OCI-LY1 (cell line): ENCODE results near the gene GRM3.
"Not testable (repeated sequence)": the region's sequence is repeated elsewhere in the genome, so short reads cannot be mapped to it uniquely, and the experiment has no call there.

Experiments used
- H2AFZ ChIP-seq: fragments of 200-600 bp; sonication (generic), shearing (Covaris generic); 2 replicates; pipeline ENCODE4 v1.6.0; 2014; ENCODE audit warnings: antibody characterized with exemption, mild to moderate bottlenecking, low read length
- H3F3A ChIP-seq: fragments of 200-600 bp; sonication (generic), shearing (Covaris generic); 2 replicates; pipeline ENCODE4 v1.6.0; 2014; ENCODE audit warnings: mild to moderate bottlenecking, antibody characterized with exemption, low read length, moderate library complexity; ENCODE audit not compliant: insufficient read depth
- H3K27ac ChIP-seq: fragments of 200-600 bp; sonication (generic); 2 replicates; pipeline ENCODE4 v1.5.1; 2014; ENCODE audit warnings: low read length, mixed run types, mild to moderate bottlenecking, low read depth; ENCODE audit not compliant: poor library complexity, severe bottlenecking
- H3K27me3 ChIP-seq: fragments of 200-600 bp; sonication (generic); 2 replicates; pipeline ENCODE4 v1.6.0; 2014; ENCODE audit warnings: antibody characterized with exemption, mild to moderate bottlenecking, low read length, moderate library complexity; ENCODE audit not compliant: insufficient read depth
- H3K36me3 ChIP-seq: fragments of 200-600 bp; sonication (generic); 2 replicates; pipeline ENCODE4 v1.6.1; 2014; ENCODE audit warnings: mild to moderate bottlenecking, antibody characterized with exemption, low read length, moderate library complexity, mixed read lengths; ENCODE audit not compliant: insufficient read depth
- H3K4me1 ChIP-seq: fragments of 200-600 bp; sonication (generic); 2 replicates; pipeline ENCODE4 v1.5.1; 2014; ENCODE audit warnings: mild to moderate bottlenecking, low read length, moderate library complexity; ENCODE audit not compliant: insufficient read depth, severe bottlenecking
- H3K4me2 ChIP-seq: fragments of 200-600 bp; sonication (generic), shearing (Covaris generic); 2 replicates; pipeline ENCODE4 v1.6.1; 2014; ENCODE audit warnings: low read length
- H3K4me3 ChIP-seq: fragments of 200-600 bp; sonication (generic); 2 replicates; pipeline ENCODE4 v1.5.1; 2014; ENCODE audit warnings: low read length, low read depth, mild to moderate bottlenecking, mixed read lengths; ENCODE audit not compliant: poor library complexity, severe bottlenecking
- H3K79me2 ChIP-seq: fragments of 200-600 bp; shearing (Covaris generic); 2 replicates; pipeline ENCODE4 v1.6.1; 2016; ENCODE audit warnings: mixed run types, low read length, mixed read lengths; ENCODE audit not compliant: insufficient read depth
- H3K9ac ChIP-seq: fragments of 200-600 bp; sonication (generic), shearing (Covaris generic); 2 replicates; pipeline ENCODE4 v1.6.1; 2014; ENCODE audit warnings: mild to moderate bottlenecking, low read length, mixed read lengths
- H3K9me2 ChIP-seq: fragments of 200-600 bp; sonication (generic), shearing (Covaris generic); 2 replicates; pipeline ENCODE4 v1.6.1; 2014; ENCODE audit warnings: low read depth, mild to moderate bottlenecking, low read length, mixed read lengths
- H3K9me3 ChIP-seq: fragments of 200-600 bp; shearing (Covaris generic); 2 replicates; pipeline ENCODE4 v1.6.1; 2014; ENCODE audit warnings: low read length, mixed read lengths
- H4K20me1 ChIP-seq: fragments of 200-600 bp; sonication (generic), shearing (Covaris generic); 2 replicates; pipeline ENCODE4 v1.6.0; 2016; ENCODE audit warnings: mild to moderate bottlenecking, low read length; ENCODE audit not compliant: insufficient read depth
- CTCF ChIP-seq: fragments of 200-600 bp; sonication (generic), shearing (Covaris generic); IDR thresholded peaks from 2 replicates; pipeline ENCODE4 v1.5.1; 2017; ENCODE audit warnings: mild to moderate bottlenecking, antibody characterized with exemption, low read length, moderate library complexity, mixed read lengths
- EZH2 ChIP-seq: fragments of 200-600 bp; sonication (generic), shearing (Covaris generic); IDR thresholded peaks from 2 replicates; pipeline ENCODE4 v1.8.0; 2017; ENCODE audit warnings: borderline replicate concordance, mixed run types, mild to moderate bottlenecking, antibody characterized with exemption, low read length, moderate library complexity, mixed read lengths

The GRM3 gene

GRCh38 chr7:86600506-86601290 lies 43.0 kb upstream of the GRM3 start:
- Histone ChIP-seq H3K4me3 (no peak overlapping the region), H3K9me3 (no peaks in the 10 kb centered on the region), H2AFZ (no peak overlapping the region), H3K9me2 (no peaks in the 10 kb centered on the region), H3K27ac (no peak overlapping the region), H4K20me1 (no peaks in the 10 kb centered on the region), H3F3A (no peaks in the 10 kb centered on the region), H3K36me3 (no peaks in the 10 kb centered on the region), H3K79me2 (no peaks in the 10 kb centered on the region), H3K9ac (no peak overlapping the region), H3K4me1 (no peaks in the 10 kb centered on the region), H3K27me3 (no peaks in the 10 kb centered on the region), H3K4me2 (no peak overlapping the region)
- TF ChIP-seq CTCF = no peak
- no peak for TF ChIP-seq EZH2

GRCh38 chr7:86615711-86616110 lies 28.0 kb upstream of the GRM3 start:
- H3K79me2 ChIP-seq, H3K9me2 ChIP-seq, H4K20me1 ChIP-seq, H3K36me3 ChIP-seq, H3K9ac ChIP-seq, H3K4me2 ChIP-seq, H2AFZ ChIP-seq, H3K4me3 ChIP-seq, H3K27me3 ChIP-seq, H3K9me3 ChIP-seq, H3K27ac ChIP-seq, H3F3A ChIP-seq, H3K4me1 ChIP-seq: not testable (repeated sequence)
- TF ChIP-seq CTCF = peak; percentile 30; the same call in 1 of the 2 replicates

- no peak overlapping the region for H3K27ac ChIP-seq
- no peak overlapping the region for H2AFZ ChIP-seq
- H3K27me3 ChIP-seq = no peaks in the 10 kb centered on the region; the same call in 1 of the 2 replicates
- no peaks in the 10 kb centered on the region for H3K9me3 ChIP-seq
- H3K79me2 ChIP-seq = no peaks in the 10 kb centered on the region
- no peaks in the 10 kb centered on the region for H3K9me2 ChIP-seq
- H3K4me2 ChIP-seq = no peak overlapping the region
- H3K36me3 ChIP-seq = no peaks in the 10 kb centered on the region
- no peak overlapping the region for H3K9ac ChIP-seq
- H3F3A ChIP-seq = no peaks in the 10 kb centered on the region
- H3K4me1 ChIP-seq = no peaks in the 10 kb centered on the region
- no peak overlapping the region for H3K4me3 ChIP-seq
- H4K20me1 ChIP-seq = no peaks in the 10 kb centered on the region
- TF ChIP-seq CTCF (no peak), EZH2 (no peak)
These were observed 844 bp downstream of the GRM3 start for GRCh38 chr7:86644282-86645224.
